ENCODE data around the gene CPNE9. TPM values are rescaled to one million over a fixed set of nuclear protein-coding genes. Genes with fewer than 3 reads are reported as not detected.

The CPNE9 gene
- total RNA-seq, 1 experiment from 2014 or later: 3.5 TPM

DNA sequence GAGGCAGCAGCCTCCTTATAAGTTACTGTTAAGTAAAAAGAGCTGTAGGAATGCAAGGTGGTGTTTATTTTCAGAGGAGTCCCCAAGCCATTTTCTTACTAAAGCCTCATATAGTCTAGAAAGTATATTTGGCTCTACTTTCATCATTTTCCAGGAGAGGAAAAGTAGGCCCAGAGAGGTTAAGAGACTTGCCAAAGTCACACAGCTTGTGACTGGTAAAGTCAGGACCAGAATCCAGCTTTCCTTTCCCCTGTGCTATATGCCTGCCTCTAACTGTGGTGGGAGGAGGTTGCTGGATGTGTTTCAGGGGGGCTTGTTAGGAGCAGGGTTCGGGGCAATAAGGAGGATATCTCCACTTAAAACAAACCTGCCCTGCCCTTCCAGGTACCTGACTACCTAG is 38.9 kb downstream of the CPNE9 start:
- H3K9me3 Mint-ChIP-seq: no peaks in the 10 kb centered on the region
- Histone ChIP-seq H3K4me1 (ENCODE audit: insufficient read depth, low read length) (no peaks in the 10 kb centered on the region), H2BK20ac (ENCODE audit: low read depth, low read length, poor library complexity, severe bottlenecking) (no peak overlapping the region), H4K91ac (ENCODE audit: insufficient read length, low read depth, low read length) (no peak overlapping the region), H4K20me1 (ENCODE audit: control insufficient read depth, insufficient read depth, insufficient read length) (no peaks in the 10 kb centered on the region), H2BK120ac (ENCODE audit: low read depth, low read length, poor library complexity, severe bottlenecking) (no peak overlapping the region), H4K8ac (replicated peaks; ENCODE audit: insufficient read length, low read depth, low read length) (no peak overlapping the region), H2AFZ (ENCODE audit: low read length) (no peak overlapping the region), H2BK15ac (ENCODE audit: low read depth, low read length) (no peak overlapping the region), H3K23ac (ENCODE audit: insufficient read length, low read depth, low read length) (no peak overlapping the region), H3K27me3 (ENCODE audit: insufficient read depth, low read length) (no peaks in the 10 kb centered on the region), H3K9ac (ENCODE audit: extremely low read depth, insufficient read length, low read length) (no peak overlapping the region), H3K23me2 (ENCODE audit: insufficient read length, low read depth, low read length, poor library complexity, severe bottlenecking) (no peaks in the 10 kb centered on the region), H3K4ac (ENCODE audit: low read depth, low read length) (no peak overlapping the region), H3K4me2 (ENCODE audit: insufficient read depth, insufficient read length, low read length) (no peak overlapping the region), H2BK5ac (ENCODE audit: insufficient read length, low read length) (no peak overlapping the region), H3K56ac (ENCODE audit: insufficient read length, low read depth, low read length) (no peak overlapping the region), H3K79me2 (ENCODE audit: insufficient read depth, low read length) (no peaks in the 10 kb centered on the region), H3K27ac (ENCODE audit: insufficient read length, low read depth, low read length) (no peak overlapping the region), H3K9me3 (ENCODE audit: control insufficient read depth, low read depth, low read length) (no peaks in the 10 kb centered on the region), H2BK12ac (ENCODE audit: insufficient read length, low read depth, low read length) (no peak overlapping the region), H3K79me1 (ENCODE audit: insufficient read depth, low read depth, low read length, poor library complexity, severe bottlenecking) (no peaks in the 10 kb centered on the region), H3T11ph (ENCODE audit: low read length) (no peak overlapping the region), H4K5ac (ENCODE audit: insufficient read length, low read depth, low read length) (no peak overlapping the region), H3K18ac (ENCODE audit: insufficient read length, low read depth, low read length) (no peak overlapping the region), H3K14ac (ENCODE audit: insufficient read depth, low read length) (no peak overlapping the region), H2AK5ac (ENCODE audit: insufficient read length, low read length) (no peak overlapping the region)
- no peak for DNase-seq
- H3K36me3 Mint-ChIP-seq (ENCODE audit: insufficient read depth in 1 of 3, low read depth in 3 of 3): peaks cover 63 to 98% (median 92%) of the 10 kb centered on the region in 3 experiments; a peak in 6 of 7 replicates
- TF ChIP-seq, protein P1, sequence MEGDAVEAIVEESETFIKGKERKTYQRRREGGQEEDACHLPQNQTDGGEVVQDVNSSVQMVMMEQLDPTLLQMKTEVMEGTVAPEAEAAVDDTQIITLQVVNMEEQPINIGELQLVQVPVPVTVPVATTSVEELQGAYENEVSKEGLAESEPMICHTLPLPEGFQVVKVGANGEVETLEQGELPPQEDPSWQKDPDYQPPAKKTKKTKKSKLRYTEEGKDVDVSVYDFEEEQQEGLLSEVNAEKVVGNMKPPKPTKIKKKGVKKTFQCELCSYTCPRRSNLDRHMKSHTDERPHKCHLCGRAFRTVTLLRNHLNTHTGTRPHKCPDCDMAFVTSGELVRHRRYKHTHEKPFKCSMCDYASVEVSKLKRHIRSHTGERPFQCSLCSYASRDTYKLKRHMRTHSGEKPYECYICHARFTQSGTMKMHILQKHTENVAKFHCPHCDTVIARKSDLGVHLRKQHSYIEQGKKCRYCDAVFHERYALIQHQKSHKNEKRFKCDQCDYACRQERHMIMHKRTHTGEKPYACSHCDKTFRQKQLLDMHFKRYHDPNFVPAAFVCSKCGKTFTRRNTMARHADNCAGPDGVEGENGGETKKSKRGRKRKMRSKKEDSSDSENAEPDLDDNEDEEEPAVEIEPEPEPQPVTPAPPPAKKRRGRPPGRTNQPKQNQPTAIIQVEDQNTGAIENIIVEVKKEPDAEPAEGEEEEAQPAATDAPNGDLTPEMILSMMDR (conservative IDR thresholded peaks at IDR 0.05): no peak
- WGBS (ENCODE audit: extremely low coverage, insufficient read length, low lambda C conversion rate): no CpG with 5 or more reads among the region's 1 CpG
- H3K27me3 Mint-ChIP-seq (ENCODE audit: low read depth): no peaks in the 10 kb centered on the region
- H3K4me1 Mint-ChIP-seq: no peaks in the 10 kb centered on the region
- H3K4me3 Mint-ChIP-seq: no peak overlapping the region
- H3K27ac Mint-ChIP-seq: no peak overlapping the region

Data from H9 (cell line).